DMS 273 treated with DMSO at 0.1 percent for 48 hours (cell line): Measurements from ENCODE around the gene DNASE1L3.
A peak's percentile ranks its signal among the peaks of the same experiment; 100 is the strongest.
"Not testable (repeated sequence)": the region's sequence is repeated elsewhere in the genome, so short reads cannot be mapped to it uniquely, and the experiment has no call there.

Experiments used
- DNase-seq: peaks from one replicate; lab custom pipeline; 2025; lab: John Stamatoyannopoulos, UW

DNASE1L3 gene, protein sequence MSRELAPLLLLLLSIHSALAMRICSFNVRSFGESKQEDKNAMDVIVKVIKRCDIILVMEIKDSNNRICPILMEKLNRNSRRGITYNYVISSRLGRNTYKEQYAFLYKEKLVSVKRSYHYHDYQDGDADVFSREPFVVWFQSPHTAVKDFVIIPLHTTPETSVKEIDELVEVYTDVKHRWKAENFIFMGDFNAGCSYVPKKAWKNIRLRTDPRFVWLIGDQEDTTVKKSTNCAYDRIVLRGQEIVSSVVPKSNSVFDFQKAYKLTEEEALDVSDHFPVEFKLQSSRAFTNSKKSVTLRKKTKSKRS

DNA sequence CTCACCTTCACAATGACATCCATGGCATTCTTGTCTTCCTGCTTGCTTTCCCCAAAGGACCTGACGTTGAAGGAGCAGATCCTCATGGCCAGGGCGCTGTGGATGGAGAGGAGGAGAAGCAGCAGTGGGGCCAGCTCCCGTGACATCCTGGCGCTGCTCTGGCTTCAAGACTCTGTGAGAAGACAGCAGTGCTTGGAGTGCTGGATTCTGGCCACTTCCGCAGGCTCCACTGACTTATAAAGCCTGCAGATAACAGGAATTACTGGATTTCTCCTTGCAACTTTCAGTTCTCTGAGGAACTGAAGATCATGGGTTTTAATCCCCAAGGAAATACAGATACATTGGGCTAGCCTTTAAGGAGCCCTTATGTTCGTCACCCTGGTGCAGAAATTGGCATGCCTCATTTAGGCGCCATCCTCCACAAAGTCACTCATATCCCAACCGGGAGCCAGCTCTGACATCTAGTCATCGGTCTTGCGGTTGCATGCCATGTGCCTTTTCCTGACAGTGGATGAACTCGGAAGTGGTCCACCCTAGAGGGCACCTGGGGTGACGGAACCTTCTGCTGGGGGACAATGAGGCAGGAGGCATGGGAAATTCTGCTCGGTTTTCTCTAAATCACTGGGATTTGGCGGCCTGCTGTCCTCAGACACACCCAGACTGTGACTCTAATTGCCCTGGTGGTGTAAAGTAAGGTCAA lies at the start of gene DNASE1L3:
Gene DNASE1L3 (minus strand): TSS at position 212 of the 700 bp plus-strand sequence. CDS start 66 bp downstream, at position 146.
- no peak for DNase-seq

- no peak for DNase-seq
Observed at GRCh38 chr3:58260261-58260731, 49.5 kb upstream of the DNASE1L3 start.

DNA sequence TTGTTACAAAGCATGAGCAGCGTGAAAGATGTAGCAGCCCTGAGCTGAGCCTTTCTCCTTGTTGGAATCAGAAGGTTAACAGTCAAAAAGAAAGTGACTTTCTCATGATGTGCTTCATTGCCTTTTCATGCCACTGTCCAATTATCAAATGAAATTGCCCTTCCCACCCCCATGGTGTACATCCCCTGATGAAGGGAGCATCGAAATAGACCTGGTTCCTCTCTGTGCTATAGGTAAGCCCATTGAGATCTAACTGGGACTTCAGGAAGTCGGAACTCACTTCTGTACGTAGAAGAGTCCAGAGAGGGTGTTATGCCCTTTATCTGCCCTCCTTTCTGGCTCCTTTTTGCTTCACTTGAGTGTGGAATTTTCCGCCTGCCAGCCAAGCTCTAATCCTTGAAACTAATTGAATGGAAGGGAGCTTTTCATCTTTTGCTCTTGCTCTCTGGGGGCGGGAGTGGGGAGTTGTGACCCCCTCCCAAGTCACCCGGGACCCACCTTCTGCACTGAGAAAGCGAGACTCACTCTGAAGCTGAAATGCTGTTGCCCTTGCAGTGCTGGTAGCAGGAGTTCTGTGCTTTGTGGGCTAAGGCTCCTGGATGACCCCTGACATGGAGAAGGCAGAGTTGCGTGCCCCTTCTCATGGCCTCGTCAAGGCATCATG lies 47.8 kb upstream of the DNASE1L3 start:
- no peak for DNase-seq

- no peak for DNase-seq
Observed at GRCh38 chr3:58256511-58256910, 45.7 kb upstream of the DNASE1L3 start.

- DNase-seq, result no peak
Observed at GRCh38 chr3:58256061-58256460, 45.3 kb upstream of the DNASE1L3 start.

- no peak for DNase-seq
Observed at GRCh38 chr3:58254144-58254543, 43.4 kb upstream of the DNASE1L3 start.

DNA sequence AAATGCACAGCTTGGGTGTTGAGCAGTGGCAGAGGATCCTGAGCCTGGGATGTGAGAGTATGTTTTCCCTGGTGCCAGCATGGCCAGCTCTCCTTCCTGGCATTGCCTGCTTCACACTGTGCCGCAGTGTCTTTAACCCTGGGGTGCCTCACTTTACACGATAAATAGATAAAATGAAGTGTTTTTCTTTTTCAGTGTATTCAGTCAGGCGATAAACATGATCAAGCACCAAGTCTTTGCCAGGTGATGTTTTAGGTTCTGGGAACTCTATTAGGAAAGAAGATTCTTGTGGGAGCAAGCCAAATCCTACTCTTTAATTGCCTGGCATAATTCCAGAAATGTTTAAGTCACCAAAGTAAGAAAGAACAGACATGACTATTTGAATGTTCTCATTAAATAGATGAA lies 40.9 kb upstream of the DNASE1L3 start:
- no peak for DNase-seq

- no peak for DNase-seq
Observed at GRCh38 chr3:58250093-58250707, 39.4 kb upstream of the DNASE1L3 start.

GRCh38 chr3:58249358-58250092 lies 38.8 kb upstream of the DNASE1L3 start:
- no peak for DNase-seq

DNA sequence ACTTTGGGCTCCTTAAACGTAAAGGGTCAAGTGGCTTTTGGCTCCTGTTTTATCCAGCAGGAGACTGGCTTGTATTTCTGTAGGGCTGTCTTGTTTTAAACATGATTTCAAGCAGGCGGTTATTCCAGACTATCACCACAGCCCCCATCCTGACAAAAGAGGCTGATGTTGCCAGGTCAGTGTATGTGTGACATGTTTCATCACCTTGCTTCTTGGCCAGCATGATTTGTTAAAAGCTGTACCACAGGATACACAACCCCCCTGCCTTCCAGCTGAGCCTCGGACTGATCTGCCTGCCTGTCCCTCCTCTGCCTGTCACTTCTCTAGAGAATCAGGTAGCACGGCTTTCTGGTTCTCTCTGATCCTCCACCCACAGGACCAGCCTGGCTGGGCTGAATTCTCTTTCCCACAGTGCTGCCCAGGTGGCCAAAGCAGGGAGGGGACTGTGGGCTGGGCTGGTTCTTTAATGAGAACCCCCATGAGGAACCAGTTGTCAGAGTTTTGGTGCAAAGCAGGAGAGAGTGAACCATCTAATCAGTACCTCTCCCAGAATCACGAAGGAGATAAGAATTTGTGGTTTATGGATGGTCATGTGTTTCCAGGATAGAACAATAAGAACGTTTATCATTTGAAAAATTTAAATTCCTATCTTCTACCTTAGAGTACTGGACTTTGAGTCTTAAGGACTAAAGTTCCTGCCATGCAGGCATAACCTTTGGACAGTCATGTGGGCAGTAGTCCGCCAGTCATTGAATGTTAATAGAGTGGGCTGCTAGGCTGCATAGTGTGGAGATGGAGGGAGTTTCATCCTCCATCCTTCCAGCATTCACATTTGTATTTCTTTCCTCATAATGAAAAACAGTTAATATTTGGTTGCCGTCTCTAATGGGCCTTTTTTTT lies 35.6 kb upstream of the DNASE1L3 start:
- no peak for DNase-seq

GRCh38 chr3:58243976-58244585 lies 33.3 kb upstream of the DNASE1L3 start:
- no peak for DNase-seq

DNA sequence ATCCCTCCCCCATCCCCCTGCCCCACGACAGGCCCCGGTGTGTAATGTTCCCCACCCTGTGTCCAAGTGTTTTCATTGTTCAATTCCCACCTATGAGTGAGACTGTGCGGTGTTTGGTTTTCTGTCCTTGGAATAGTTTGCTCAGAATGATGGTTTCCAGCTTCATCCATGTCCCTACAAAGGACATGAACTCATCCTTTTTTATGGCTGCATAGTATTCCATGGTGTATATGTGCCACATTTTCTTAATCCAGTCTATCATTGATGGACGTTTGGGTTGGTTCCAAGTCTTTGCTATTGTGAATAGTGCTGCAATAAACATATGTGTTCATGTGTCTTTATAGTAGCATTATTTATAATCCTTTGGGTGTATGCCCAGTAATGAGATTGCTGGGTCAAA lies 32.1 kb upstream of the DNASE1L3 start:
- DNase-seq, result not testable (repeated sequence)

DNA sequence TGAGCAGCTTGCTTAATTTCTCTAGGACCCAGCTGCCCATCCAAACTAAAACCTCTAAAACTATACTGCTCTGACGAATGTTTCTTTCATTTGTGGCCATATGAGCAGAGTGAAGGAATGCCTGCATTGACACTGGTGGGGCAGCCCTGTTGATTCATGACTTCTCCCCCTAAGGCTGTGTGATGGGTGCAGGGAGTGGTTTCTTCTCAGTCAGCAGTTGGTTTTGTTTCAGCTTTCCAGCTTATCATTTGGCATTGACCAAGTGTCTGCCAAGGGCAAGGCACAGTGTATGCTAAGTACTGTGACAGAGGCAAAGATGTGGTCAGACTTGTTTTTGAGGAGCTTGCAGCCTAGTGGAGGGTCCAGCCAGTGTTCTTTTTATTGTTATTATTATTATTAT lies 31.6 kb upstream of the DNASE1L3 start:
- DNase-seq, result no peak

GRCh38 chr3:58241306-58242044 lies 30.7 kb upstream of the DNASE1L3 start:
- DNase-seq, result no peak

GRCh38 chr3:58238830-58239229 lies 28.1 kb upstream of the DNASE1L3 start:
- no peak for DNase-seq

GRCh38 chr3:58237941-58238681 lies 27.3 kb upstream of the DNASE1L3 start:
- DNase-seq, result no peak

- DNase-seq, result peak; percentile 14
Observed at GRCh38 chr3:58237238-58237940, 26.6 kb upstream of the DNASE1L3 start, which contains the start of gene ABHD6. TSS of gene ABHD6 (plus strand) at chr3:58237792. CDS start at chr3:58256587, 18,795 bp downstream.
